HepG2 (cell line): ENCODE results near the gene NGF. TPM values are rescaled to one million over a fixed set of nuclear protein-coding genes. Genes with fewer than 3 reads are reported as not detected.

ENCODE experiments used
- ATAC-seq: fragments of 200-7000 bp; cut with Tn5 transposase; 3 replicates; pipeline ENCODE4 v1.9.1; 2020; ENCODE audit warnings: mild to moderate bottlenecking, moderate library complexity
- BruUV-seq: library from RNA; stranded (reverse); fragments of 400-500 nt; replicated peaks from 2 replicates; lab custom pipeline; 2021; lab: Mats Ljungman, UMichigan
- CTCF ChIA-PET: fragments of 300-600 bp; formaldehyde crosslinking; extraction: SDS; loops from one replicate; lab custom pipeline; 2021; ENCODE audit warnings: low total read pairs, inconsistent platforms, low intra/inter-chr PET ratio; lab: Yijun Ruan, JAX
- POLR2A ChIA-PET: fragments of 350-600 bp; sonication (Branson Sonifier 250); formaldehyde crosslinking; loops from one replicate; lab custom pipeline; 2020; ENCODE audit warnings: antibody characterized with exemption, inconsistent platforms; lab: Yijun Ruan, JAX
- DNase-seq: peaks from one replicate; pipeline ENCODE4 v3.0.0-alpha.2; 2015; ENCODE audit warnings: low spot score
- FAIRE-seq: peaks from 3 replicates; lab custom pipeline; 2011; peaks lifted over from hg19 to GRCh38; lab: Jason Lieb, UNC
- H2AFZ ChIP-seq: one replicate; pipeline ENCODE4 v1.6.1; 2011; ENCODE audit warnings: low read length, inconsistent platforms
- H3K27ac ChIP-seq: fragments of 300-600 bp; 3 replicates; pipeline ENCODE4 v1.8.0; 2011; ENCODE audit warnings: mixed run types, mild to moderate bottlenecking, mixed read lengths, low read length, inconsistent platforms; ENCODE audit not compliant: insufficient read depth; ENCODE audit errors: extremely low read length
- H3K27me3 ChIP-seq, 2 experiments: fragments of 200-600 bp in 1 of 2; 2 replicates in 1 of 2; 3 replicates in 1 of 2; pipeline versions ENCODE4 v1.6.0 to v1.8.0; 2011; ENCODE audit warnings: low read length in 2 of 2, mild to moderate bottlenecking in 2 of 2, moderate library complexity in 2 of 2, inconsistent platforms in 1 of 2; ENCODE audit not compliant: insufficient read depth in 2 of 2, control insufficient read depth in 1 of 2
- H3K36me3 ChIP-seq, 2 experiments: fragments of 200-600 bp in 1 of 2; replicated peaks in 1 of 2; 2 replicates in 1 of 2; 3 replicates in 1 of 2; pipeline versions ENCODE4 v1.5.1 to v1.8.0; 2011; ENCODE audit warnings: low read length in 2 of 2, inconsistent platforms in 1 of 2; ENCODE audit not compliant: insufficient read depth in 2 of 2, control insufficient read depth in 1 of 2
- H3K4me1 ChIP-seq: 2 replicates; pipeline ENCODE4 v1.5.1; 2012; ENCODE audit warnings: low read length, inconsistent platforms; ENCODE audit not compliant: insufficient read depth
- H3K4me2 ChIP-seq: 2 replicates; pipeline ENCODE4 v1.6.0; 2011; ENCODE audit warnings: low read depth, low read length, inconsistent platforms
- H3K4me3 ChIP-seq, 3 experiments: fragments of 200-600 bp in 1 of 3; sonication (generic), shearing (Covaris generic) in 1 of 3; replicated peaks in 1 of 3; 2 replicates each; pipeline ENCODE4 v1.5.1; 2011 to 2016; ENCODE audit warnings: low read length in 3 of 3, inconsistent platforms in 2 of 3, low read depth in 2 of 3, mild to moderate bottlenecking in 2 of 3, control low read depth in 1 of 3, mixed read lengths in 1 of 3; ENCODE audit not compliant: insufficient read depth in 1 of 3
- H3K79me2 ChIP-seq: one replicate; pipeline ENCODE4 v1.6.1; 2011; ENCODE audit warnings: low read length, inconsistent platforms; ENCODE audit not compliant: insufficient read depth
- H3K9ac ChIP-seq: 2 replicates; pipeline ENCODE4 v1.6.0; 2011; ENCODE audit warnings: mild to moderate bottlenecking, low read depth, low read length, inconsistent platforms; ENCODE audit not compliant: insufficient read depth
- H3K9me3 ChIP-seq: 2 replicates; pipeline ENCODE4 v1.5.1; 2012; ENCODE audit warnings: mild to moderate bottlenecking, low read length
- H4K20me1 ChIP-seq: 2 replicates; pipeline ENCODE4 v1.6.0; 2011; ENCODE audit warnings: inconsistent platforms, mild to moderate bottlenecking, low read length, moderate library complexity; ENCODE audit not compliant: insufficient read depth
- AHR ChIP-seq: IDR thresholded peaks from 2 replicates; pipeline ENCODE4 v1.6.1; 2018; ENCODE audit warnings: missing genetic modification reagents, missing compliant biosample characterization
- EHMT2 ChIP-seq: fragments of 200-600 bp; sonication (generic); IDR thresholded peaks from 2 replicates; pipeline ENCODE4 v1.7.0; 2017; ENCODE audit warnings: antibody characterized with exemption, low read depth, low read length, borderline replicate concordance
- KMT2B ChIP-seq: IDR thresholded peaks from 2 replicates; pipeline ENCODE4 v1.6.1; 2016; ENCODE audit warnings: missing genetic modification reagents, missing compliant biosample characterization
- SNAPC4 ChIP-seq: sonication (generic); formaldehyde crosslinking; IDR thresholded peaks from 2 replicates; pipeline ENCODE4 v1.4.0; 2020; ENCODE audit warnings: mild to moderate bottlenecking, missing genetic modification reagents
- ZFP1 ChIP-seq: IDR thresholded peaks from 2 replicates; pipeline ENCODE4 v1.6.1; 2016
- ZKSCAN5 ChIP-seq: sonication (generic); formaldehyde crosslinking; IDR thresholded peaks from 2 replicates; pipeline ENCODE4 v1.5.1; 2020; ENCODE audit warnings: mild to moderate bottlenecking, missing genetic modification reagents
- WGBS: methylation state at CpG from one replicate; pipeline ENCODE4 v1.1.6; 2017; ENCODE audit warnings: low lambda C conversion rate; 5-methylcytosine and 5-hydroxymethylcytosine counted together
- in situ Hi-C: cut with HindIII; loops from 2 replicates; pipeline ENCODE4 v1.10.0; 2017; ENCODE audit warnings: low pct_unique_long_range_greater_than_20kb; ENCODE audit not compliant: extremely low pct_ligation_motif_present
- intact Hi-C: fragments of 100-400 bp; cut with micrococcal nuclease; formaldehyde crosslinking; loops from one replicate; pipeline ENCODE4 v1.10.0; 2022; ENCODE audit not compliant: unreplicated experiment
- polyA plus RNA-seq, 8 experiments: library from polyadenylated mRNA; depleted of rRNA in 3 of 8; stranded (reverse) in 7 of 8; unstranded in 1 of 8; fragments of >200 nt; fragmentation: Illumina TruSeq in 4 of 8; extraction: Trizol in 4 of 8; gene quantifications; 2 replicates each; pipeline versions ENCODE4 v1.2.1 to v1.2.3, GENCODE V29; 2011 to 2016; ENCODE audit warnings: low read depth in 4 of 8, missing spikeins in 1 of 8, mixed read lengths in 1 of 8; ENCODE audit not compliant: insufficient read depth in 1 of 8
- total RNA-seq, 5 experiments: library from RNA; depleted of rRNA; stranded (reverse); fragments of >200 nt; fragmentation: Illumina TruSeq; extraction: Trizol; gene quantifications; 2 replicates each; pipeline ENCODE4 v1.2.3, GENCODE V29; 2016; ENCODE audit warnings: low read depth in 1 of 5
- TF ChIP-seq, protein P1 (sequence below): sonication (generic); formaldehyde crosslinking; IDR thresholded peaks from 2 replicates; pipeline ENCODE4 v1.9.0; 2022; ENCODE audit warnings: low read depth, missing genetic modification reagents

The NGF gene
- total and polyA plus RNA-seq, 2 of the 13 experiments (the other 11 are each of a cell fraction or from before 2014, with no cell fraction given): not detected

GRCh38 chr1:115284209-115284608 lies 53.8 kb downstream of the NGF start:
- CTCF ChIA-PET: no interaction called here
- no peak for ATAC-seq
- 36% methylated on average over 6 of the region's 6 CpGs for whole genome bisulfite sequencing

More at GRCh38 chr1:115284209-115284608, 53.8 kb downstream of the NGF start:
- FAIRE-seq (no peak), DNase-seq (no peak)
- no TSS peak for BruUV-seq
- intact Hi-C loops: no loop called here
- no peaks in the 10 kb centered on the region for H3K4me1 ChIP-seq
- no peaks in the 10 kb centered on the region for H3K79me2 ChIP-seq
- POLR2A ChIA-PET: no interaction called here
- no peaks in the 10 kb centered on the region; a peak in 1 of 5 replicates for H3K27me3 ChIP-seq
- no peaks in the 10 kb centered on the region for H3K36me3 ChIP-seq
- H4K20me1 ChIP-seq: no peaks in the 10 kb centered on the region
- no peak overlapping the region for H3K27ac ChIP-seq
- H2AFZ ChIP-seq: no peak overlapping the region
- H3K4me2 ChIP-seq: no peak overlapping the region
- in situ Hi-C loops: no loop called here
- H3K9me3 ChIP-seq: no peaks in the 10 kb centered on the region
- TF ChIP-seq, protein P1, sequence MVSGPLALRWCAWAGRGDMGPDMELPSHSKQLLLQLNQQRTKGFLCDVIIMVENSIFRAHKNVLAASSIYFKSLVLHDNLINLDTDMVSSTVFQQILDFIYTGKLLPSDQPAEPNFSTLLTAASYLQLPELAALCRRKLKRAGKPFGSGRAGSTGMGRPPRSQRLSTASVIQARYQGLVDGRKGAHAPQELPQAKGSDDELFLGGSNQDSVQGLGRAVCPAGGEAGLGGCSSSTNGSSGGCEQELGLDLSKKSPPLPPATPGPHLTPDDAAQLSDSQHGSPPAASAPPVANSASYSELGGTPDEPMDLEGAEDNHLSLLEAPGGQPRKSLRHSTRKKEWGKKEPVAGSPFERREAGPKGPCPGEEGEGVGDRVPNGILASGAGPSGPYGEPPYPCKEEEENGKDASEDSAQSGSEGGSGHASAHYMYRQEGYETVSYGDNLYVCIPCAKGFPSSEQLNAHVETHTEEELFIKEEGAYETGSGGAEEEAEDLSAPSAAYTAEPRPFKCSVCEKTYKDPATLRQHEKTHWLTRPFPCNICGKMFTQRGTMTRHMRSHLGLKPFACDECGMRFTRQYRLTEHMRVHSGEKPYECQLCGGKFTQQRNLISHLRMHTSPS (CRISPR knock-in tag): no peak
- TF ChIP-seq KMT2B (CRISPR knock-in tag) (no peak), SNAPC4 (CRISPR knock-in tag) (no peak), ZFP1 (no peak), EHMT2 (no peak), AHR (CRISPR knock-in tag) (no peak), ZKSCAN5 (CRISPR knock-in tag) (no peak)
- H3K9ac ChIP-seq: no peak overlapping the region
- H3K4me3 ChIP-seq: no peak overlapping the region
